Panc1 (cell line): Measurements from ENCODE around the gene PTP4A2. TPM values are rescaled to one million over a fixed set of nuclear protein-coding genes. Genes with fewer than 3 reads are reported as not detected.
"Not testable (repeated sequence)": the region's sequence is repeated elsewhere in the genome, so short reads cannot be mapped to it uniquely, and the experiment has no call there.

Experiments
- ATAC-seq: fragments of 200-7000 bp; cut with Tn5 transposase; 2 replicates; pipeline ENCODE4 v1.9.1; 2020; ENCODE audit warnings: mild to moderate bottlenecking, moderate library complexity
- BruUV-seq: library from RNA; stranded (reverse); fragments of 400-500 nt; replicated peaks from 2 replicates; lab custom pipeline; 2021; lab: Mats Ljungman, UMichigan
- CTCF ChIA-PET: fragments of 300-600 bp; sonication (Branson Sonifier 250); formaldehyde crosslinking; loops from one replicate; lab custom pipeline; 2022; ENCODE audit warnings: antibody characterized with exemption; lab: Charles Lee
- POLR2A ChIA-PET: fragments of 300-600 bp; sonication (Branson Sonifier 250); formaldehyde crosslinking; loops from one replicate; lab custom pipeline; 2022; ENCODE audit warnings: antibody characterized with exemption; lab: Charles Lee
- DNase-seq: peaks from one replicate; pipeline ENCODE4 v3.0.0-alpha.2; 2010; ENCODE audit warnings: low read depth, low spot score
- H3K27ac ChIP-seq: 2 replicates; pipeline ENCODE4 v1.5.1; 2011; ENCODE audit warnings: mild to moderate bottlenecking, low read length, inconsistent platforms
- H3K27me3 ChIP-seq: fragments of 200-500 bp; sonication (Bioruptor generic); 2 replicates; pipeline ENCODE4 v1.6.0; 2014; ENCODE audit warnings: low read length, inconsistent platforms; ENCODE audit not compliant: control insufficient read depth, insufficient read depth
- H3K36me3 ChIP-seq: fragments of 200-500 bp; sonication (Bioruptor generic); 2 replicates; pipeline ENCODE4 v1.5.1; 2014; ENCODE audit warnings: inconsistent platforms, mild to moderate bottlenecking, low read length, moderate library complexity; ENCODE audit not compliant: control insufficient read depth, insufficient read depth
- H3K4me1 ChIP-seq: 2 replicates; pipeline ENCODE4 v1.5.1; 2011; ENCODE audit warnings: inconsistent platforms, mild to moderate bottlenecking, low read length, moderate library complexity; ENCODE audit not compliant: control insufficient read depth, insufficient read depth
- H3K4me3 ChIP-seq, 2 experiments: 2 replicates each; pipeline ENCODE4 v1.5.1; 2011 to 2012; ENCODE audit warnings: low read depth in 2 of 2, low read length in 2 of 2, mild to moderate bottlenecking in 2 of 2, inconsistent platforms in 1 of 2, moderate library complexity in 1 of 2
- H3K9me3 ChIP-seq: fragments of 200-500 bp; sonication (Bioruptor generic); 2 replicates; pipeline ENCODE4 v1.5.1; 2014; ENCODE audit warnings: low read depth, mild to moderate bottlenecking, inconsistent platforms, low read length, moderate library complexity; ENCODE audit not compliant: control insufficient read depth, insufficient read depth
- POLR2AphosphoS5 ChIP-seq: IDR thresholded peaks from 2 replicates; pipeline ENCODE4 v1.6.1; 2012; ENCODE audit warnings: mild to moderate bottlenecking, low read depth, low read length, moderate library complexity
- SIN3A ChIP-seq: IDR thresholded peaks from 2 replicates; pipeline ENCODE4 v1.6.1; 2012; ENCODE audit warnings: low read depth, mild to moderate bottlenecking, low read length, moderate library complexity, borderline replicate concordance; ENCODE audit not compliant: insufficient read depth
- TCF7L2 ChIP-seq: IDR thresholded peaks from 2 replicates; pipeline ENCODE4 v1.6.1; 2011; ENCODE audit warnings: mild to moderate bottlenecking, low read depth, low read length, inconsistent platforms
- in situ Hi-C: cut with HindIII; loops from 2 replicates; pipeline ENCODE4 v1.10.0; 2016; ENCODE audit warnings: low sequenced_read_pairs, low pct_unique_long_range_greater_than_20kb
- intact Hi-C: fragments of 100-400 bp; cut with micrococcal nuclease; formaldehyde crosslinking; loops from one replicate; pipeline ENCODE4 v1.10.0; 2022; ENCODE audit not compliant: unreplicated experiment
- total RNA-seq: library from RNA; stranded (reverse); gene quantifications from one replicate; pipeline ENCODE4 v1.2.1, GENCODE V29; 2021; ENCODE audit not compliant: unreplicated experiment
- TF ChIP-seq, protein P1 (sequence below), 2 experiments: IDR thresholded peaks; 2 replicates each; pipeline ENCODE4 v1.6.1; 2011 to 2012; ENCODE audit warnings: low read depth in 2 of 2, control low read depth in 1 of 2, low read length in 1 of 2, mild to moderate bottlenecking in 1 of 2, moderate library complexity in 1 of 2; ENCODE audit not compliant: insufficient read depth in 1 of 2
- TF ChIP-seq, protein P2 (sequence below): fragments of 450-650 bp; IDR thresholded peaks from 2 replicates; pipeline ENCODE4 v1.5.1; 2017; ENCODE audit warnings: mild to moderate bottlenecking

PTP4A2 gene
- total RNA-seq, 1 experiment from 2014 or later = 559 TPM

DNA sequence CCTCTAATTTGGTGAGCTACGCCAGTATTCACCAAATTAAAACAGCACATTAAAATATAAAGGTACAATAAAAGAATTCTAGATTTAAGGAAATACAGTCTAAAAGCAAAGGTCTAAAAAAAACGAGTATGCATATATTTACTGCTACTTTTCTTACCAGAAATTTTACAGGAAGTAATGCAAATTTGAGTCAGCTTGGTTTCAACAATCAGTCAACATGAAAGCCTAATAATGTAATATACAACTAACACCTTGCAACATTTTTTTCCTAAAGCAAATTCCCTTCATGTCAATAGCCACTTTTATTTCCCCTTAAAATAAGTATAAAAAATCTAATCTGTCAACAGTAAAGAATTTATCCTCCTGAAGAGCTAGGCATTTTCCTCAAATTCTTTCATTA lies 11.9 kb downstream of the PTP4A2 start:
- no peak overlapping the region for H3K27ac ChIP-seq
- POLR2A ChIA-PET = no interaction called here
- in situ Hi-C loops = no loop called here
- intact Hi-C loops = no loop called here
- CTCF ChIA-PET = no interaction called here
- no TSS peak for BruUV-seq
- H3K36me3 ChIP-seq = peaks cover 5% of the 10 kb centered on the region; the same call in 1 of the 2 replicates
- peaks cover 84% of the 10 kb centered on the region for H3K4me1 ChIP-seq
- DNase-seq = no peak
- no peaks in the 10 kb centered on the region for H3K27me3 ChIP-seq
- ATAC-seq = no peak
- no peak overlapping the region for H3K4me3 ChIP-seq
- H3K9me3 ChIP-seq = no peaks in the 10 kb centered on the region
- TF ChIP-seq, protein P1, sequence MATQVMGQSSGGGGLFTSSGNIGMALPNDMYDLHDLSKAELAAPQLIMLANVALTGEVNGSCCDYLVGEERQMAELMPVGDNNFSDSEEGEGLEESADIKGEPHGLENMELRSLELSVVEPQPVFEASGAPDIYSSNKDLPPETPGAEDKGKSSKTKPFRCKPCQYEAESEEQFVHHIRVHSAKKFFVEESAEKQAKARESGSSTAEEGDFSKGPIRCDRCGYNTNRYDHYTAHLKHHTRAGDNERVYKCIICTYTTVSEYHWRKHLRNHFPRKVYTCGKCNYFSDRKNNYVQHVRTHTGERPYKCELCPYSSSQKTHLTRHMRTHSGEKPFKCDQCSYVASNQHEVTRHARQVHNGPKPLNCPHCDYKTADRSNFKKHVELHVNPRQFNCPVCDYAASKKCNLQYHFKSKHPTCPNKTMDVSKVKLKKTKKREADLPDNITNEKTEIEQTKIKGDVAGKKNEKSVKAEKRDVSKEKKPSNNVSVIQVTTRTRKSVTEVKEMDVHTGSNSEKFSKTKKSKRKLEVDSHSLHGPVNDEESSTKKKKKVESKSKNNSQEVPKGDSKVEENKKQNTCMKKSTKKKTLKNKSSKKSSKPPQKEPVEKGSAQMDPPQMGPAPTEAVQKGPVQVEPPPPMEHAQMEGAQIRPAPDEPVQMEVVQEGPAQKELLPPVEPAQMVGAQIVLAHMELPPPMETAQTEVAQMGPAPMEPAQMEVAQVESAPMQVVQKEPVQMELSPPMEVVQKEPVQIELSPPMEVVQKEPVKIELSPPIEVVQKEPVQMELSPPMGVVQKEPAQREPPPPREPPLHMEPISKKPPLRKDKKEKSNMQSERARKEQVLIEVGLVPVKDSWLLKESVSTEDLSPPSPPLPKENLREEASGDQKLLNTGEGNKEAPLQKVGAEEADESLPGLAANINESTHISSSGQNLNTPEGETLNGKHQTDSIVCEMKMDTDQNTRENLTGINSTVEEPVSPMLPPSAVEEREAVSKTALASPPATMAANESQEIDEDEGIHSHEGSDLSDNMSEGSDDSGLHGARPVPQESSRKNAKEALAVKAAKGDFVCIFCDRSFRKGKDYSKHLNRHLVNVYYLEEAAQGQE (IDR thresholded peaks at IDR 0.05; ENCODE audit: insufficient read depth in 1 of 2, low read depth in 2 of 2, low read length in 1 of 2) = no peak
- no peak for TF ChIP-seq POLR2AphosphoS5
- TF ChIP-seq, protein P2, sequence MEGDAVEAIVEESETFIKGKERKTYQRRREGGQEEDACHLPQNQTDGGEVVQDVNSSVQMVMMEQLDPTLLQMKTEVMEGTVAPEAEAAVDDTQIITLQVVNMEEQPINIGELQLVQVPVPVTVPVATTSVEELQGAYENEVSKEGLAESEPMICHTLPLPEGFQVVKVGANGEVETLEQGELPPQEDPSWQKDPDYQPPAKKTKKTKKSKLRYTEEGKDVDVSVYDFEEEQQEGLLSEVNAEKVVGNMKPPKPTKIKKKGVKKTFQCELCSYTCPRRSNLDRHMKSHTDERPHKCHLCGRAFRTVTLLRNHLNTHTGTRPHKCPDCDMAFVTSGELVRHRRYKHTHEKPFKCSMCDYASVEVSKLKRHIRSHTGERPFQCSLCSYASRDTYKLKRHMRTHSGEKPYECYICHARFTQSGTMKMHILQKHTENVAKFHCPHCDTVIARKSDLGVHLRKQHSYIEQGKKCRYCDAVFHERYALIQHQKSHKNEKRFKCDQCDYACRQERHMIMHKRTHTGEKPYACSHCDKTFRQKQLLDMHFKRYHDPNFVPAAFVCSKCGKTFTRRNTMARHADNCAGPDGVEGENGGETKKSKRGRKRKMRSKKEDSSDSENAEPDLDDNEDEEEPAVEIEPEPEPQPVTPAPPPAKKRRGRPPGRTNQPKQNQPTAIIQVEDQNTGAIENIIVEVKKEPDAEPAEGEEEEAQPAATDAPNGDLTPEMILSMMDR = no peak
- TF ChIP-seq TCF7L2 = no peak
- no peak for TF ChIP-seq SIN3A

DNA sequence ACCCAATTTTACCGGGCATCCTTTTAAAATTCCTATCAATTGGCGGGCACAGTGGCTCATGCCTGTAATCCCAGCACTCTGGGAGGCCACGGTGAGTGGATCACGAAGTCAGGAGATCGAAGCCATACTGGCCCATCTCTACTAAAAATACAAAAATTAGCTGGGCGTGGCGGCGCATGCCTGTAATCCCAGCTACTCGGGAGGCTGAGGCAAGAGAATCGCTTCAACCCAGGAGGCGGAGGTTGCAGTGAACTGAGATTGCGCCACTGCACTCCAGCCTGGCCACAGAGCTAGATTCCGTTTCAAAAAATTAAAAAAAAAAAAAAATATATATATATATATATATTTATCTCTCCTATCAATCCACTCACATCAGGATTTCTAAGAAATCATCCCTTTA lies 12.3 kb downstream of the PTP4A2 start:
- CTCF ChIA-PET = interaction anchor here (0.6 to 0.7 kb wide), 2 partner anchors 13 to 251 kb away, joined by 3 read pairs; no protein-coding TSS in a partner anchor

DNA sequence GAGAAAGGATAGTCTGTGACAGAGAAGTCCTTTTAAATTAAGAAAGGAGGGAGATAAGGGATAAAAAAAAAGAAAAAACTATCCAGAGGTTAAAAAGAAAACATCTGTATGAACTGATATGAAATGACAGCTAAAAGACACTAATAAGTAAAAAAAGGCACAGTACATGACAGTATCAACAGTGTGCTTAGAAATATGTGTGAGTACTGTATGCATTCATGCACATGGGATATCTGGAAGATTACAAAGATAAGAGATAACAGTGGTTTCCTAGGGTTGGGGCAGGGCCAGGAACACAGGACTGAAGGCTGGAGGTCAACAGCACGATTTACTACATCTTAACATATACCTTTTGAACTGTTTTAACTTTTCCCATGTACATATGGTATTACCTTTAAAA lies 13.3 kb downstream of the PTP4A2 start:
- intact Hi-C loops (no loop called here), in situ Hi-C loops (no loop called here)
- no TSS peak for BruUV-seq
- peak overlapping the region; percentile 53 for H3K27ac ChIP-seq
- ATAC-seq (peak; percentile 24; the same call in 1 of the 2 replicates), DNase-seq (no peak)
- H3K27me3 ChIP-seq = no peaks in the 10 kb centered on the region
- H3K9me3 ChIP-seq = no peaks in the 10 kb centered on the region
- ChIA-PET CTCF (interaction anchor here (0.7 kb wide), 1 partner anchor 20 kb away, joined by 3 read pairs; no protein-coding TSS in a partner anchor), POLR2A (no interaction called here)
- peaks cover 5% of the 10 kb centered on the region; the same call in 1 of the 2 replicates for H3K36me3 ChIP-seq
- TF ChIP-seq TCF7L2 = no peak
- no peak for TF ChIP-seq SIN3A
- peaks cover 75% of the 10 kb centered on the region for H3K4me1 ChIP-seq
- no peak overlapping the region for H3K4me3 ChIP-seq

More for the DNA sequence above, 12.3 kb downstream of the PTP4A2 start:
- H3K27me3 ChIP-seq, H3K36me3 ChIP-seq, BruUV-seq, H3K27ac ChIP-seq, ATAC-seq, H3K9me3 ChIP-seq, intact Hi-C loops, POLR2A ChIA-PET, H3K4me3 ChIP-seq, DNase-seq, in situ Hi-C loops: not testable (repeated sequence)
- peaks cover 84% of the 10 kb centered on the region for H3K4me1 ChIP-seq
